ENCODE data around the gene COL18A1. TPM values are rescaled to one million over a fixed set of nuclear protein-coding genes. Genes with fewer than 3 reads are reported as not detected.

The COL18A1 gene
- total and polyA plus RNA-seq, 11 donors: 31.7 to 109 (median 59.0) TPM

DNA sequence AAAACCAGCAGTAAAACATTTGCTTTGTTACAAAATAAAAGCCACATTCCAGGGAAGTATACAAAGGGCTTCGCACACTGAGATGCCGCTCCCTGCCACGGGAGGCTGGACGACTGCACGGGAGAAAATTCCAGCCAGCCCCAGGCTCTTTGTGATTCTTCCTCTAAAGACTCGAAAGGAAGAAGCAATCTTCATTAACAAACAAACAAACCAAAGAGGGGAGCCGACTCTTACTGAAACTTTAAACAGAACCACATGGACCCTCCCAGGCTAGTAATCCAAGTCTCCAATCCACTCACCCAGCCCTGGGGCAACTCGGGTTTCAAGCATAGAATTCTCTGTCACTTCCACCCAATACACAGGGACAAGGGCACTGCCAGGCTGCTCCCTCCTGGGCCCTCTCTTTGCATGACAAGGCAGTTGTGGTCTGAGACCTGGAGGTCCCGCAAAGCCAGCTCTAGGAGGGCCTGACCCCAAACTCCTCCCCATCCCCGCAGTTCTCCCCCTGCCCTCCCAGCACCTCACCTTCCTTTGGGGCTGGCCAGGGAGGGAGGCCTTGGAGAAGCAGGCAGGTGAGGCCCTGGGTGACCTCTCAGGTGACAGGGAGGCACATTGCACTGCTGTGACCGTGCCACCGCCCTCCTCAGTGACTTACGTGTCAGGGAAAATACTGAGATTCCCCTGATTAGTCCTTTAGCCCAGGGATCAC is 26.6 kb upstream of the COL18A1 start:
- H3K36me3 ChIP-seq: no peaks in the 10 kb centered on the region
- WGBS, 4 donors: 77 to 86% (median 81%) methylated on average over 13 of the region's 13 CpGs

DNA sequence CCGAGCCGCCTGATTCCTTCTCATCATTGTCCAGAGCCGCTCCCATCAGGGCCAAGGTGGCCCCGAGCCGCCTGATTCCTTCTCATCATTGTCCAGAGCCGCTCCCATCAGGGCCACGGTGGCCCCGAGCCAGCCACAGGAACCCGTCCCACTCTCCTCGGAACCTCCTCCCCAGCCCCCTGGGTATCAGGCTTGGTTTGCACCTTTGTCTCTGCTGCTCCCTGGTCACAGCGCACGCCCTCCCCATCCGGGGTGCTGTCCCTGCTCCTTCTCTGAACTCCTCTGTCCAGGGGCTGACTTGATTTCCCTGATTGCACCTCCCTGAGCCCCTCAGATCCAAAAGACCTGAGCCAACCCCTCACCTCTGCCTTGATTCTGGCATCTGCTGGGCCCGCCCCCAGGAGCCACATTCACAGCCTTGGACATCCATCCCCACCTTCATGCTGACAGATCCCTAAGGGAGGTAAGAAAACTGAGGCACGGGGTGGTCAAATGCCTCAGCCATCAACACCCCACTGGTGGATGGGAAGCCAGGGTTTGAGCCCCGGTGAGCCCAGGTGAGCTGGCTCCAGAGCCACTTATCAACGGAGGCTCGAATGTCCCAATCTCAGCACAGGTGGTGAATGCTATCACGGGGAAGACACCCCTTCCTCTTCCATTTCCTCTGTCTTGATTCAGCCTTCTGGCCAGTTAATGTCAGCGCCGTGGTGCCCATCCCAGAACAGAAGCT is 25.6 kb upstream of the COL18A1 start:
- Histone ChIP-seq H3K36me3 (no peaks in the 10 kb centered on the region), H3K4me1 (peaks cover 0 to 6% (median 0%) of the 10 kb centered on the region in 12 donors), H3K9me3 (peaks cover 0 to 7% (median 0%) of the 10 kb centered on the region in 12 donors), H3K4me3 (no peak overlapping the region), H3K27ac (no peak overlapping the region), H3K27me3 (no peaks in the 10 kb centered on the region)
- ATAC-seq (no peak), DNase-seq (peak; percentile 3 to 30 (median 12))
- intact Hi-C loops (cut with DNase I): no loop called here
- 81 to 87% (median 82%) methylated on average over 17 to 21 of the region's 21 CpGs for WGBS, 4 donors
- no peak for TF ChIP-seq POLR2A (IDR thresholded peaks at IDR 0.05)
- TF ChIP-seq, protein P1, sequence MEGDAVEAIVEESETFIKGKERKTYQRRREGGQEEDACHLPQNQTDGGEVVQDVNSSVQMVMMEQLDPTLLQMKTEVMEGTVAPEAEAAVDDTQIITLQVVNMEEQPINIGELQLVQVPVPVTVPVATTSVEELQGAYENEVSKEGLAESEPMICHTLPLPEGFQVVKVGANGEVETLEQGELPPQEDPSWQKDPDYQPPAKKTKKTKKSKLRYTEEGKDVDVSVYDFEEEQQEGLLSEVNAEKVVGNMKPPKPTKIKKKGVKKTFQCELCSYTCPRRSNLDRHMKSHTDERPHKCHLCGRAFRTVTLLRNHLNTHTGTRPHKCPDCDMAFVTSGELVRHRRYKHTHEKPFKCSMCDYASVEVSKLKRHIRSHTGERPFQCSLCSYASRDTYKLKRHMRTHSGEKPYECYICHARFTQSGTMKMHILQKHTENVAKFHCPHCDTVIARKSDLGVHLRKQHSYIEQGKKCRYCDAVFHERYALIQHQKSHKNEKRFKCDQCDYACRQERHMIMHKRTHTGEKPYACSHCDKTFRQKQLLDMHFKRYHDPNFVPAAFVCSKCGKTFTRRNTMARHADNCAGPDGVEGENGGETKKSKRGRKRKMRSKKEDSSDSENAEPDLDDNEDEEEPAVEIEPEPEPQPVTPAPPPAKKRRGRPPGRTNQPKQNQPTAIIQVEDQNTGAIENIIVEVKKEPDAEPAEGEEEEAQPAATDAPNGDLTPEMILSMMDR (IDR thresholded peaks at IDR 0.05): no peak

More for the DNA sequence above, 26.6 kb upstream of the COL18A1 start:
- H3K27me3 ChIP-seq: no peaks in the 10 kb centered on the region
- no peak for ATAC-seq
- H3K27ac ChIP-seq: no peak overlapping the region
- peaks cover 0 to 7% (median 0%) of the 10 kb centered on the region in 12 donors for H3K9me3 ChIP-seq
- no peak for TF ChIP-seq POLR2A (IDR thresholded peaks at IDR 0.05)
- TF ChIP-seq, protein P1 (IDR thresholded peaks at IDR 0.05): no peak
- H3K4me3 ChIP-seq: no peak overlapping the region
- intact Hi-C loops (cut with DNase I): no loop called here
- peaks cover 0 to 6% (median 0%) of the 10 kb centered on the region in 12 donors for H3K4me1 ChIP-seq
- DNase-seq: peak in 2 of 5 donors; percentile 12 to 46

DNA sequence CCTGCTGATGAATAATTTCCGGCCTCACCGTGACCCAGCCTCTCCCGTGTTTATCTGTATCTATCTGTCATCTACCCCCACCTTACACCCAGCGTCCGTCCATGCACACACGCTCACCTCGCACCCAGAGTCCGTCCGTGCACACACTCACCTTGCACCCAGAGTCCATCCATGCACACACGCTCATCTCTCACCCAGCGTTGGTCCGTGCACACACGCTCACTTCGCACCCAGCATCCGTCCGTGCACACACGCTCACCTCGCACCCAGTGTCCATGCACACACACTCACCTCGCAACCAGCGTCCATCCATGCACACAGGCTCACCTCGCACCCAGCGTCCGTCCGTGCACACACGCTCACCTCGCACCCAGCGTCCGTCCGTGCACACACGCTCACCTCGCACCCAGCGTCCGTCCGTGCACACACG is 25.0 kb upstream of the COL18A1 start:
- peak in 3 of 5 donors; percentile 3 to 26 (median 15) for DNase-seq
- no peak overlapping the region for H3K27ac ChIP-seq
- WGBS, 4 donors: 90 to 93% (median 92%) methylated on average over 31 to 35 of the region's 35 CpGs
- ATAC-seq: no peak
- no peaks in the 10 kb centered on the region for H3K36me3 ChIP-seq
- peaks cover 0 to 2% (median 0%) of the 10 kb centered on the region in 12 donors for H3K4me1 ChIP-seq
- no peak overlapping the region for H3K4me3 ChIP-seq
- H3K27me3 ChIP-seq: no peaks in the 10 kb centered on the region
- TF ChIP-seq, protein P1 (IDR thresholded peaks at IDR 0.05): no peak
- no peak for TF ChIP-seq POLR2A (IDR thresholded peaks at IDR 0.05)
- intact Hi-C loops (cut with DNase I): loop anchor here in 2 of 10 donors (10.0 kb wide), 1 partner anchor 55 kb away; no protein-coding TSS in a partner anchor
- H3K9me3 ChIP-seq: peaks cover 0 to 7% (median 0%) of the 10 kb centered on the region in 12 donors

DNA sequence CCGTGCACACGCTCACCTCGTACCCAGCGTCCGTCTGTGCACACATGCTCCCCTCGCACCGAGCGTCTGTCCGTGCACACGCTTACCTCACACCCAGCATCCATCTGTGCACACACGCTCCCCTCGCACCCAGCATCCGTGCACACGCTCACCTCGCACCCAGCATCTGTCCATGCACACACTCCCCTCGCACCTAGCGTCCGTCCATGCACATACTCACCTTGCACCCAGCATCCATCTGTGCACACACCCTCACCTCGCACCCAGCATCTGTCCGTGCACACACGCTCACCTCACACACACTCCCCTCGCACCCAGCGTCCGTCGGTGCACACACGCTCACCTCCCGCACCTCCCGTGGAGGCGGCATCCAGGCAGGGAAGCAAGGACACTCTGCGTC is 24.4 kb upstream of the COL18A1 start:
- H3K36me3 ChIP-seq: no peaks in the 10 kb centered on the region
- ATAC-seq: no peak
- TF ChIP-seq POLR2A (IDR thresholded peaks at IDR 0.05): no peak
- TF ChIP-seq, protein P1 (IDR thresholded peaks at IDR 0.05): no peak
- H3K4me1 ChIP-seq: no peaks in the 10 kb centered on the region
- no peak overlapping the region for H3K4me3 ChIP-seq
- H3K27ac ChIP-seq: no peak overlapping the region
- H3K9me3 ChIP-seq: peaks cover 0 to 7% (median 0%) of the 10 kb centered on the region in 12 donors
- WGBS, 4 donors: 94 to 96% (median 95%) methylated on average over 30 of the region's 30 CpGs
- H3K27me3 ChIP-seq: no peaks in the 10 kb centered on the region
- intact Hi-C loops (cut with DNase I): loop anchor here in 2 of 10 donors (10.0 kb wide), 1 partner anchor 54 kb away; no protein-coding TSS in a partner anchor
- DNase-seq: peak in 4 of 5 donors; percentile 4 to 21 (median 16)
